Measurements from ENCODE around the gene CUTA. TPM values are rescaled to one million over a fixed set of nuclear protein-coding genes. Genes with fewer than 3 reads are reported as not detected.
A peak's percentile ranks its signal among the peaks of the same experiment; 100 is the strongest.

Gene CUTA
- total RNA-seq, 2 experiments from 2014 or later: 164 to 175 TPM

GRCh38 chr6:33413241-33414120, 4.4 kb downstream of the CUTA start:
- ChIA-PET POLR2A (interaction anchor here (0.6 kb wide), 1 partner anchor 73 kb away, joined by 4 read pairs; no protein-coding TSS in a partner anchor), CTCF (ENCODE audit: unreplicated experiment) (interaction anchor here (0.6 to 1.0 kb wide), 2 partner anchors 17 to 19 kb away, joined by 3 read pairs; no protein-coding TSS in a partner anchor)
- Histone ChIP-seq H3K9me3 (ENCODE audit: low read length) (no peaks in the 10 kb centered on the region), H4K20me1 (ENCODE audit: insufficient read depth, low read length) (peaks cover 6% of the 10 kb centered on the region; the same call in 1 of the 2 replicates), H3K4me3 (ENCODE audit: low read depth, low read length, poor library complexity, severe bottlenecking) (no peak overlapping the region), H3K36me3 (ENCODE audit: insufficient read depth, low read length) (peaks cover 52% of the 10 kb centered on the region), H3K9me2 (ENCODE audit: insufficient read depth, low read length) (no peaks in the 10 kb centered on the region), H3K4me2 (ENCODE audit: low read length) (no peak overlapping the region), H2AFZ (ENCODE audit: low read length) (no peak overlapping the region), H3K79me2 (ENCODE audit: insufficient read depth, low read depth, low read length) (peaks cover 26% of the 10 kb centered on the region; the same call in 1 of the 2 replicates), H3K27ac (ENCODE audit: low read depth, low read length, poor library complexity, severe bottlenecking) (peak overlapping the region; percentile 62), H3K4me1 (ENCODE audit: insufficient read depth, low read length, poor library complexity, severe bottlenecking) (peaks cover 62% of the 10 kb centered on the region)
- TF ChIP-seq EZH2phosphoT487 (IDR thresholded peaks at IDR 0.05; ENCODE audit: borderline replicate concordance, low read depth, low read length) (no peak), CTCF (conservative IDR thresholded peaks at IDR 0.05; ENCODE audit: low read length) (no peak)
- intact Hi-C loops (cut with micrococcal nuclease; ENCODE audit: unreplicated experiment): loop anchor here (5.0 to 10.0 kb wide), 2 partner anchors 101 to 209 kb away; partner anchors contain the start of genes HSD17B8, RING1, RXRB and SLC39A7
- BruUV-seq (replicated peaks): no TSS peak
- no peak for DNase-seq (ENCODE audit: low spot score)

GRCh38 chr6:33412140-33413009, 5.5 kb downstream of the CUTA start:
- Histone ChIP-seq H3K36me3 (ENCODE audit: insufficient read depth, low read length) (peaks cover 63% of the 10 kb centered on the region), H3K4me2 (ENCODE audit: low read length) (peak overlapping the region; percentile 97; the same call in 1 of the 2 replicates), H3K9me3 (ENCODE audit: low read length) (no peaks in the 10 kb centered on the region), H3K27ac (ENCODE audit: low read depth, low read length, poor library complexity, severe bottlenecking) (peak overlapping the region; percentile 7), H3K79me2 (ENCODE audit: insufficient read depth, low read depth, low read length) (peaks cover 22% of the 10 kb centered on the region; the same call in 1 of the 2 replicates), H2AFZ (ENCODE audit: low read length) (no peak overlapping the region), H4K20me1 (ENCODE audit: insufficient read depth, low read length) (peaks cover 6% of the 10 kb centered on the region; the same call in 1 of the 2 replicates), H3K4me3 (ENCODE audit: low read depth, low read length, poor library complexity, severe bottlenecking) (no peak overlapping the region), H3K4me1 (ENCODE audit: insufficient read depth, low read length, poor library complexity, severe bottlenecking) (peaks cover 59% of the 10 kb centered on the region), H3K9me2 (ENCODE audit: insufficient read depth, low read length) (no peaks in the 10 kb centered on the region)
- ChIA-PET POLR2A (interaction anchor here (0.6 kb wide), 1 partner anchor 72 kb away, joined by 4 read pairs; no protein-coding TSS in a partner anchor), CTCF (ENCODE audit: unreplicated experiment) (no interaction called here)
- intact Hi-C loops (cut with micrococcal nuclease; ENCODE audit: unreplicated experiment): loop anchor here (5.0 to 10.0 kb wide), 2 partner anchors 100 to 208 kb away; partner anchors contain the start of genes HSD17B8, RING1, RXRB and SLC39A7
- no peak for DNase-seq (ENCODE audit: low spot score)
- TF ChIP-seq CTCF (conservative IDR thresholded peaks at IDR 0.05; ENCODE audit: low read length) (no peak), EZH2phosphoT487 (IDR thresholded peaks at IDR 0.05; ENCODE audit: borderline replicate concordance, low read depth, low read length) (no peak)
- no TSS peak for BruUV-seq (replicated peaks)

Data from OCI-LY7 (cell line).